BJ (cell line): ENCODE measurements around the gene ANKH. TPM values are rescaled to one million over a fixed set of nuclear protein-coding genes. Genes with fewer than 3 reads are reported as not detected.

Experiments
- CTCF ChIA-PET: fragments of 350-600 bp; formaldehyde crosslinking; extraction: SDS; loops from one replicate; lab custom pipeline; 2021; ENCODE audit warnings: antibody characterized with exemption, inconsistent platforms; lab: Yijun Ruan, JAX
- POLR2A ChIA-PET: fragments of 300-600 bp; sonication (Branson Sonifier 250); formaldehyde crosslinking; extraction: SDS; loops from one replicate; lab custom pipeline; 2021; ENCODE audit warnings: antibody characterized with exemption; lab: Charles Lee
- DNase-seq: peaks from one replicate; pipeline ENCODE4 v3.0.0-alpha.2; 2011; ENCODE audit warnings: low read depth
- H3K27me3 ChIP-seq: 2 replicates; pipeline ENCODE4 v1.6.0; 2011; ENCODE audit warnings: low read length; ENCODE audit not compliant: control insufficient read depth, insufficient read depth
- H3K36me3 ChIP-seq: 2 replicates; pipeline ENCODE4 v1.5.1; 2011; ENCODE audit warnings: low read length; ENCODE audit not compliant: control insufficient read depth, insufficient read depth
- H3K4me3 ChIP-seq: 2 replicates; pipeline ENCODE4 v1.5.1; 2011; ENCODE audit warnings: low read depth, mild to moderate bottlenecking, control low read depth, low read length
- CTCF ChIP-seq: IDR thresholded peaks from 2 replicates; pipeline ENCODE4 v1.5.1; 2011; ENCODE audit warnings: low read depth, mild to moderate bottlenecking, control low read depth, inconsistent platforms, low read length, moderate library complexity; ENCODE audit not compliant: insufficient read depth
- polyA plus RNA-seq: library from polyadenylated mRNA; depleted of rRNA; stranded (reverse); fragments of >200 nt; gene quantifications from 2 replicates; pipeline ENCODE4 v1.2.3, GENCODE V29; 2011

Gene ANKH
- polyA plus RNA-seq, 1 experiment = 65.3 TPM

DNA sequence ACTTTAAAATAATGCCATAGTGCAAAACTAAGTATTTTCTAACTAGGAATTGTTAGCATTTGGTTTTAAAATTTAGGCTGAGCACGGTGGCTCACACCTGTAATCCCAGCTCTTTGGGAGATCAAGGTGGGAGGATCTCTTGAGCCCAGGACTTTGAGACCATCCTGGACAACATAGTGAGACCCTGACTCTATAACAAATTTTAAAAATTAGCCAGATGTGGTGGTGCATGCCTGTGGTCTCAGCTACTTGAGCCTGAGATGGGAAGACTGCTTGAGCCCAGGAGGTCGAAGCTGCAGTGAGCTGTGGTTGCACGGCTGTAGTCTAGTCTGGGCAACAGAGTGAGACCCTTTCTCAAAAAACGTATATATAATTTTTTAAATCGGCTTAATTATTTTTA, 202.2 kb downstream of the ANKH start:
- Histone ChIP-seq H3K36me3 (no peaks in the 10 kb centered on the region), H3K27me3 (no peaks in the 10 kb centered on the region), H3K4me3 (no peak overlapping the region)
- TF ChIP-seq CTCF = no peak
- ChIA-PET POLR2A (no interaction called here), CTCF (no interaction called here)
- no peak for DNase-seq

DNA sequence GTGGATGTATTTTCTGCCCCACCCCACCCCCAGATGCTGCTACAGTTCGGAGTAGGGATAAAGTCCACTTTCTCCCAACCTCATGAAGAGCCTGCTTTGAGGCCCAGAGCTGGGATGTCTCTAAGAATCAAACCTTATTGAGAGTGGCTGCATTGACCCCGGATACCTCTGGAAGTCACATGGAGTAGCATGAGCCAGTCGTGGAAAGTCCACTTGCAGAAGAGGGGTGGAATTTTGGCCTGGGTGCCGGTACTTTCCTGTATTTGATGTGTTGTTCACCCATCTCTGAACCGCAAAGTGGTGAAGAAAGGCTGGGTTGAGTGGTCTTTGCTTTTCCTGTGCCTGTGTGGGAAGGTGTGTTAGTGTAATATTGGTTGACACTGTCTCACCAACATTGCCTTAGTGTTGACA, 203.4 kb downstream of the ANKH start:
- ChIA-PET CTCF (interaction anchor here (0.6 to 1.7 kb wide), 3 partner anchors 15 to 605 kb away, joined by 3 to 6 read pairs (median 3); no protein-coding TSS in a partner anchor), POLR2A (interaction anchor here (0.5 kb wide), 1 partner anchor 142 kb away, joined by 7 read pairs; no protein-coding TSS in a partner anchor)
- no peak for TF ChIP-seq CTCF
- no peak for DNase-seq
- Histone ChIP-seq H3K36me3 (no peaks in the 10 kb centered on the region), H3K27me3 (no peaks in the 10 kb centered on the region), H3K4me3 (no peak overlapping the region)

DNA sequence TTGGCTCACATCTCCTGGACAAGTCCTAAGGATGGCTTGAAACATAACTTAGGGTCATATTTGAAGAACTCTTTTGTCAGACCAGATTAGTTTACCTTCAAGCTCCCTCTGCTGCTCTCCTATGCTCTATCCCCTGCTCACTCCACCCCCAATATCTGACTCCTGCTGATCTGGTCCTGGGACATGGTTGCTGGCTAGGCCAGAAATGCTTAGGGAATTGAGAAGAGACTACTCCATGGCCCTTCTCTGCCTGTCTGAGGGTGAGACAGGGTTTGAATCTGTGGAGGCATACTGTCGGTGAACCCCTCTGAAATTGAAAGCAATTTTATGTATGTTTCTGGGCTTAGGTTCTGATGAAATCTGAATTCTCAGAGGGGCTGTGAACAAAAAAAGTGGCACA, 203.8 kb downstream of the ANKH start:
- CTCF ChIA-PET = interaction anchor here (0.6 to 1.7 kb wide), 2 partner anchors 16 to 604 kb away, joined by 3 to 6 read pairs; no protein-coding TSS in a partner anchor

DNA sequence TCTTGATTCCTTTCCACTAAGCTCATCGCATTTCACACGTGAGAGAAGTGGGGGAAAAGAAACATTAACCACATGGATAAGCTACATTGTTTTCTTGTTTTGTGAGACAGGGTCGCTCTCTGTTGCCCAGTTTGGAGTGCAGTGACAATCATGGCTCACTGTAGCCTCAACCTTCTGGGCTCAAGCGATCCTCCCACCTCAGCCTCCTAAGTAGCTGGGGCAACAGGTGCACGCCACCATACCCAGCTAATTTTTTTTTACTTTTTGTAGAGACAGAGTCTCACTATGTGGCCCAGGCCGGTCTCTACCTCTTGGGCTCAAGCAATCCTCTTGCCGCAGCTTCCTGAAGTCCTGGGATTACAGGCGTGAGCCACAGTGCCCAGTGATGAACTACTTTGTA, 204.3 kb downstream of the ANKH start:
- no peak for DNase-seq
- CTCF ChIA-PET = interaction anchor here (0.6 to 1.7 kb wide), 2 partner anchors 16 to 604 kb away, joined by 3 to 6 read pairs; no protein-coding TSS in a partner anchor
- no peak for TF ChIP-seq CTCF
- POLR2A ChIA-PET = no interaction called here
- H3K27me3 ChIP-seq = no peaks in the 10 kb centered on the region
- H3K4me3 ChIP-seq = no peak overlapping the region
- H3K36me3 ChIP-seq = no peaks in the 10 kb centered on the region

More for the DNA sequence above, 203.8 kb downstream of the ANKH start:
- POLR2A ChIA-PET = no interaction called here
- H3K4me3 ChIP-seq = no peak overlapping the region
- TF ChIP-seq CTCF = no peak
- H3K27me3 ChIP-seq = no peaks in the 10 kb centered on the region
- no peaks in the 10 kb centered on the region for H3K36me3 ChIP-seq
- no peak for DNase-seq

DNA sequence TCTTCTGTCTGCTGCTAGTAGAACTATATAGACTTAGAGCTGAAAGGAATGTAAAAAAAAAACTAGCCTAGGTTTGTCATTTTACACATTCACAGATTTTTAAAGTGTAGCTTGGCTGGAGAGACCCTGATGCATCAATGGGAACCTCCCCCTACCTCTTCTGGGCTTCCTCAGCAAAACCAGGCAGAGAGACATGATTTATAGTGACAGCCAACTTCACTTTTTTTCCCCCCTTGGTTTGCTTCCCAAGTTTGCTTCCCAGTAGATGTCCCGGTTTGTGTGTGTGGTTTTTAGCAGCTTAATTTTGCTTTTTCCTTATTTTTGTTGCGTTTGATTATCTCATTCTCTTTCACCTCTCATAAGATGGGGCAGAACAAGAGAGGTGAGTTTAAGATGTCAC, 205.2 kb downstream of the ANKH start:
- POLR2A ChIA-PET = interaction anchor here (0.6 kb wide), 1 partner anchor 31 kb away, joined by 3 read pairs; no protein-coding TSS in a partner anchor
- Histone ChIP-seq H3K4me3 (no peak overlapping the region), H3K27me3 (no peaks in the 10 kb centered on the region), H3K36me3 (no peaks in the 10 kb centered on the region)
- no peak for TF ChIP-seq CTCF
- no peak for DNase-seq
- CTCF ChIA-PET = interaction anchor here (1.7 kb wide), 1 partner anchor 17 kb away, joined by 6 read pairs; no protein-coding TSS in a partner anchor
